ENCODE results near the gene NUDT8. TPM values are rescaled to one million over a fixed set of nuclear protein-coding genes. Genes with fewer than 3 reads are reported as not detected.

NUDT8 gene
- total RNA-seq, 4 donors from 2014 or later = 1.9 to 4.8 (median 3.5) TPM

DNA sequence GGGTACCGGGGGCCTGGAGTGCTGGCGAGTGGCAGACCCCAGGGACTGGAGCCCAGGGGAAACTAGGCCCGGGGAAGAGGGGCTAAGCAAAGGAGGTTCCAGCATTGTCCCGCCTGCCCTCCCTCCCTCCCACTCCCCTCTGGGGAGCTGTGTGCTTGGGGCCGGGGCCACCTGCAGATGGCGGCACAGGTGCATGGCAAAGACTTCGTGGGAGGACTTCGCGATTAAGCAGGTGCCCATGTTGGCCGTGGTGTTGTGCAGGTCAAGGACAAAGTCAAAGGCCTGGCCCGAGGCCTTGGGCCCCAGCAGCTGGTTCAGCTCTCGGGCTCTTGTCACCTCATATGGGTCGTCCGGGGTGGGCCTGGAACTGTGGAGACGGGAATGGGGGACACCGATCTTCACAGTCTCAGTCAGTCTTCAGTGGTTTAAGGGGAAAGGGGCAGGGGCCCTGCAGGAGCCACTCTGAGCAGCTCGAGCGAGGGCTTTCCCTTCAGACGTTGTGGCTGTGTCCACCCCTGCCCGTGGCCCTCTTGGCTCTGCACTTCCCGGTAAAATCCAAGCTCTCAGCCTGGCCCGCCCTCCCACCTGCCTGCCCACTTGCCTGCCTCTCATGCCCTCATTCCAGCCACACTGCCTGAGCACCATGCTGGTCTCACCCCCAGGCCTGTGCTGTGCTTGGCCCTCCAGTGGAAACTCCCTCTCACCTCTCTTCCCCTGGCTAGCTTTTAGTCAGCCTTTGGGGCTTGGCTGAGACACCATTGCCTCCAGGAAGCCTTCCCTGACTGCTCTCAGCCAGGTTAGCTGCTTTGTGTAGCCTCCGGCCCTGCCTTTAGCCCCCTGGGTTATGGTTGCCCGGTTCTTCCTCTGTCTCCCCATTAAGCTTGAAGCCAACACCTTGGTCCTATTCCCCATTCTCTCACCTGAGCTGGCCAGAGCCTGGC is 16.1 kb upstream of the NUDT8 start:
- no peak for TF ChIP-seq EP300 (IDR thresholded peaks at IDR 0.05)
- TF ChIP-seq POLR2AphosphoS5 (IDR thresholded peaks at IDR 0.05) = no peak
- TF ChIP-seq, protein P1, sequence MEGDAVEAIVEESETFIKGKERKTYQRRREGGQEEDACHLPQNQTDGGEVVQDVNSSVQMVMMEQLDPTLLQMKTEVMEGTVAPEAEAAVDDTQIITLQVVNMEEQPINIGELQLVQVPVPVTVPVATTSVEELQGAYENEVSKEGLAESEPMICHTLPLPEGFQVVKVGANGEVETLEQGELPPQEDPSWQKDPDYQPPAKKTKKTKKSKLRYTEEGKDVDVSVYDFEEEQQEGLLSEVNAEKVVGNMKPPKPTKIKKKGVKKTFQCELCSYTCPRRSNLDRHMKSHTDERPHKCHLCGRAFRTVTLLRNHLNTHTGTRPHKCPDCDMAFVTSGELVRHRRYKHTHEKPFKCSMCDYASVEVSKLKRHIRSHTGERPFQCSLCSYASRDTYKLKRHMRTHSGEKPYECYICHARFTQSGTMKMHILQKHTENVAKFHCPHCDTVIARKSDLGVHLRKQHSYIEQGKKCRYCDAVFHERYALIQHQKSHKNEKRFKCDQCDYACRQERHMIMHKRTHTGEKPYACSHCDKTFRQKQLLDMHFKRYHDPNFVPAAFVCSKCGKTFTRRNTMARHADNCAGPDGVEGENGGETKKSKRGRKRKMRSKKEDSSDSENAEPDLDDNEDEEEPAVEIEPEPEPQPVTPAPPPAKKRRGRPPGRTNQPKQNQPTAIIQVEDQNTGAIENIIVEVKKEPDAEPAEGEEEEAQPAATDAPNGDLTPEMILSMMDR (IDR thresholded peaks at IDR 0.05) = no peak
- TF ChIP-seq POLR2A (IDR thresholded peaks at IDR 0.05; ENCODE audit: low read depth) = no peak
- intact Hi-C loops (cut with DNase I) = no loop called here

DNA sequence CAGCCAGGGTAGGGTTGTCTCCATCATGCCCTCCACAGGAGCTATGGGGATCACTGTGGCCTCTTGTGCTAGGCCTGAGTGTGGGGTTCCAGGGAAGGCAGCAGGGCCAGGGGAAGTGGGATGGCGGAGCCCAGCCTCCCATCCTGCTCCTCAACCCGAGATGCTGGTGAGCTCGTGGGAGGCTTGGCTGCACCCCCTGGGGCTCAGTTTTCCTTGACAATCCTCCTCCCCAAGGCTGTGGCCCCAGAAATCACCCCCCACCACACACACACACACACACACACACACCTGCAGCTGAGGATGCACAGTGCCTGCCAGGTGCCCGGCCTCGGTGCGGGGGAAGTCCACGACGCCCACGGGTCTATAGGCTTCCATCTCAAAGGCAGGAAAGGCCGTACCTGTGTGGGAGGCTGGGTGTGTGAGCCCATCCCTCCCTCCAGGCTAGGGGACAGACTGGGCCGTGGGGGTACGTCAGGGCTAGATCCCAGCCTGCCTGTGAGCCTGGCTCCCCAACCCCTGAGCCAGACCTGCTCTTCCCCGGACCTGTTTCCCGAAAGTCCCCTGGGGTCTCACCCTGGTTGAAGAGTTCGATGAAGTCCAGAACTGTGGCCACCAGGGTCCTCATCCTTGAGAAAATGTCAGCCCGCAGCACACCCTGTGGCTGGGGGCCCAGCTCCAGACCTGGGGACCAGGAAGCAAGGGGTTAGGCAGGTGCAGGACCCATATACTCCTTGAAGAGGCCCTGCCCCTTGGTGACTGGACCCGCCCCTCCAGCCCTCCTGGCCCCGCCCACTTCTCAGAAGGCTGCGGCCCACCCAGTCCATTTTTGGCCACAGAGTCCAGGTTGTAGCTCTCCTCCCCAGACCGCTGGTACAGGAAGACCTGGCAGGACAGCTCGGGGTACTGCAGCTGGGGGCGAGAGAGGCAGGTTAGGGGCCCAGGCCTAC is 15.0 kb upstream of the NUDT8 start:
- Histone ChIP-seq H3K4me1 (peaks cover 0 to 5% (median 2%) of the 10 kb centered on the region in 4 donors), H3K9me3 (no peaks in the 10 kb centered on the region), H3K27ac (replicated peaks in 1 of 4) (no peak overlapping the region), H3K27me3 (peaks cover 0 to 62% (median 0%) of the 10 kb centered on the region in 4 donors), H3K36me3 (no peaks in the 10 kb centered on the region), H3K4me3 (no peak overlapping the region)
- 97% methylated on average over 12 of the region's 22 CpGs for WGBS
- intact Hi-C loops (cut with DNase I) = no loop called here
- no peak for DNase-seq (ENCODE audit: extremely low spot score)
- TF ChIP-seq, protein P1 (IDR thresholded peaks at IDR 0.05) = no peak
- TF ChIP-seq POLR2AphosphoS5 (IDR thresholded peaks at IDR 0.05) = no peak
- TF ChIP-seq POLR2A (IDR thresholded peaks at IDR 0.05; ENCODE audit: low read depth) = no peak
- TF ChIP-seq EP300 (IDR thresholded peaks at IDR 0.05) = no peak

More for the DNA sequence above, 16.1 kb upstream of the NUDT8 start:
- Histone ChIP-seq H3K4me1 (no peaks in the 10 kb centered on the region), H3K36me3 (no peaks in the 10 kb centered on the region), H3K9me3 (no peaks in the 10 kb centered on the region), H3K27me3 (peaks cover 0 to 62% (median 4%) of the 10 kb centered on the region in 4 donors), H3K4me3 (no peak overlapping the region), H3K27ac (replicated peaks in 1 of 4) (no peak overlapping the region)
- no peak for DNase-seq (ENCODE audit: extremely low spot score)
- WGBS = 81% methylated on average over 21 of the region's 24 CpGs

DNA sequence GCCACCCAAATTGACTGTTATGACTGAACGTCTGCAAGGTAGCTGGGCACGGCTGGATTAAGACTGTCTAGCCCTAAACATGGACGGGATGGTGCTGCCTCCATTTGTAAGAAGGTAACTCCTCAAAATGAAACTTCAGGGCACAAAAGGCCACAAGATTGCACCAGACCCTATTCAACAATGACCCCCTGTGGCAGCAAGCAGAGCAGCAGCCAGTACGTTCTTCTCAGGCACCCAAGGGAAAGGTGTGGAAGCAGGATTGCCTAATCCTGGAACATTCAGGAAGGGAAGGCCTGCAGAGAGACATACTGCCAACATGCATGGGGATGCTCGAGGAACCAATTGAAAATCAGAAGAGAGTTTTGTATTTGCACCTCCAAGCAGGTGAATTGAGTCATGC is 14.3 kb upstream of the NUDT8 start:
- Histone ChIP-seq H3K9me3 (no peaks in the 10 kb centered on the region), H3K4me1 (peaks cover 0 to 6% (median 2%) of the 10 kb centered on the region in 4 donors), H3K27me3 (peaks cover 0 to 62% (median 0%) of the 10 kb centered on the region in 4 donors), H3K27ac (replicated peaks in 1 of 4) (no peak overlapping the region), H3K36me3 (no peaks in the 10 kb centered on the region), H3K4me3 (no peak overlapping the region)
- TF ChIP-seq, protein P1 (IDR thresholded peaks at IDR 0.05) = no peak
- TF ChIP-seq EP300 (IDR thresholded peaks at IDR 0.05) = no peak
- no peak for TF ChIP-seq POLR2A (IDR thresholded peaks at IDR 0.05; ENCODE audit: low read depth)
- no peak for TF ChIP-seq POLR2AphosphoS5 (IDR thresholded peaks at IDR 0.05)
- intact Hi-C loops (cut with DNase I) = no loop called here
- WGBS = 92% methylated on average over 5 of the region's 5 CpGs
- DNase-seq (ENCODE audit: extremely low spot score) = no peak

- intact Hi-C loops (cut with DNase I) = no loop called here
- peaks cover 0 to 54% (median 0%) of the 10 kb centered on the region in 4 donors for H3K27me3 ChIP-seq
- DNase-seq (ENCODE audit: extremely low spot score) = no peak
These were observed 12.7 kb upstream of the NUDT8 start for GRCh38 chr11:67642173-67643120.

More at GRCh38 chr11:67642173-67643120, 12.7 kb upstream of the NUDT8 start:
- H3K4me1 ChIP-seq = peaks cover 0 to 6% (median 2%) of the 10 kb centered on the region in 4 donors
- H3K36me3 ChIP-seq = no peaks in the 10 kb centered on the region
- H3K9me3 ChIP-seq = no peaks in the 10 kb centered on the region
- H3K27ac ChIP-seq (replicated peaks in 1 of 4) = no peak overlapping the region
- no peak overlapping the region for H3K4me3 ChIP-seq
- 94% methylated on average over 15 of the region's 15 CpGs for WGBS
- TF ChIP-seq, protein P1 (IDR thresholded peaks at IDR 0.05) = no peak
- TF ChIP-seq POLR2AphosphoS5 (IDR thresholded peaks at IDR 0.05) = no peak
- TF ChIP-seq POLR2A (IDR thresholded peaks at IDR 0.05; ENCODE audit: low read depth) = no peak
- no peak for TF ChIP-seq EP300 (IDR thresholded peaks at IDR 0.05)

Data from esophagus muscularis mucosa (tissue), 4 donors.